LNCaP clone FGC (cell line): ENCODE results near the gene DCAF11.

ENCODE experiments used
- DNase-seq: peaks from one replicate; pipeline ENCODE4 v3.0.0-alpha.2; 2011; ENCODE audit warnings: low read depth
- H3K4me3 ChIP-seq: 2 replicates; pipeline ENCODE4 v1.5.1; 2011; ENCODE audit warnings: mild to moderate bottlenecking, low read depth, low read length, control low read depth
- TF ChIP-seq, protein P1 (sequence below): IDR thresholded peaks from 2 replicates; pipeline ENCODE4 v1.5.1; 2012; ENCODE audit warnings: mild to moderate bottlenecking; ENCODE audit not compliant: control insufficient read depth, insufficient read depth; ENCODE audit errors: extremely low read depth

The DCAF11 gene

DNA sequence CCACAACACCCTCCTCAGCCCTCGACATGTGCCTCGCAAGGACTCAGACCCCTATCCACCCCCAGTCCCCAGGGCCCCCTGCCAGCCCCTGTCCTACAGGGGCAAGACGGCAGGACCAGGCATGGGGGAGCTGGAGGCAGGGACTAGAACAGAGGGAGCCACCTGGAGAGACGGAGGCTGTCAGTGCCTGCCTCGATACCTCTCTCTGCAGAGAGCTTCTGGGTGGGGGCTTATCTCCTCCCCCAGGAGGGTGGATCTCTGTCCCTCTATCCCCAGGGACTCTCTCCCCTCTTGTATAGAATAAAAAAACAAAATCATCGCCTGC, 45.2 kb upstream of the DCAF11 start:
- TF ChIP-seq, protein P1, sequence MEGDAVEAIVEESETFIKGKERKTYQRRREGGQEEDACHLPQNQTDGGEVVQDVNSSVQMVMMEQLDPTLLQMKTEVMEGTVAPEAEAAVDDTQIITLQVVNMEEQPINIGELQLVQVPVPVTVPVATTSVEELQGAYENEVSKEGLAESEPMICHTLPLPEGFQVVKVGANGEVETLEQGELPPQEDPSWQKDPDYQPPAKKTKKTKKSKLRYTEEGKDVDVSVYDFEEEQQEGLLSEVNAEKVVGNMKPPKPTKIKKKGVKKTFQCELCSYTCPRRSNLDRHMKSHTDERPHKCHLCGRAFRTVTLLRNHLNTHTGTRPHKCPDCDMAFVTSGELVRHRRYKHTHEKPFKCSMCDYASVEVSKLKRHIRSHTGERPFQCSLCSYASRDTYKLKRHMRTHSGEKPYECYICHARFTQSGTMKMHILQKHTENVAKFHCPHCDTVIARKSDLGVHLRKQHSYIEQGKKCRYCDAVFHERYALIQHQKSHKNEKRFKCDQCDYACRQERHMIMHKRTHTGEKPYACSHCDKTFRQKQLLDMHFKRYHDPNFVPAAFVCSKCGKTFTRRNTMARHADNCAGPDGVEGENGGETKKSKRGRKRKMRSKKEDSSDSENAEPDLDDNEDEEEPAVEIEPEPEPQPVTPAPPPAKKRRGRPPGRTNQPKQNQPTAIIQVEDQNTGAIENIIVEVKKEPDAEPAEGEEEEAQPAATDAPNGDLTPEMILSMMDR = no peak
- H3K4me3 ChIP-seq = no peak overlapping the region
- DNase-seq = no peak

- TF ChIP-seq, protein P1 = no peak
- no peak for DNase-seq
- no peak overlapping the region for H3K4me3 ChIP-seq
These were observed 44.1 kb upstream of the DCAF11 start for GRCh38 chr14:24070285-24071143.

- no peak for DNase-seq
- TF ChIP-seq, protein P1 = no peak
- no peak within 1 kb of the TSS for H3K4me3 ChIP-seq
These were observed 43.4 kb upstream of the DCAF11 start, which contains the start of gene CPNE6 for GRCh38 chr14:24071144-24071697. Gene CPNE6, plus strand, starts transcription at chr14:24071562. Its CDS starts 1,375 bp downstream, at chr14:24072937.

DNA sequence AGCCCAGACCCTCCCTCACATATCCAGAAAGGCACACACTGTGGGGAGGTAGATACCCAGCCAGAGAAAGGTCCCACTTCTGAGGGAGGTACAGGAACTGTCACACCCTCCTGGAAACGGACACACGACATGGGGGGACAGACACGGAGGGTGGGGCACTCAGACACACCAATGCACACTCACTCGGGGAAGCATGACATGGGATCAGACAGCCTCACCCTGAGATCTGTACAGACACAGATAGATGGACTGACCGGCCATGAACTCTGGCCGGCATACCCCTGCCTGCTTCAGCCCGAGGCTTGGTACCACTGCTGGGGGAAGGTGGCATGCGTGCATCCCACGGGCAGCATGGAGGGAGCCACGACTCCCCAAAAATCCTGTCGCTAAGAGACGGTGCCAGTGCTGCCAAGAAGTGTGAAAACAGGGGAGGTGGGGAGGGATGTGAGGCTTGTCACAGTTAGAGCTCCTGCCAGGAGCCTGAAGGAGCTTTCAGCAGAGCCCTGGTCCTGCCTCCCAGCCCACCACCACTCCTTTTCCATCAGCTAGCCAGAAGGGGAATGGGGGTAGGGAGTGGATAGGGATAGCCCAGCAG, 42.6 kb upstream of the DCAF11 start:
- TF ChIP-seq, protein P1 = no peak
- no peak for DNase-seq
- H3K4me3 ChIP-seq = no peak overlapping the region

DNA sequence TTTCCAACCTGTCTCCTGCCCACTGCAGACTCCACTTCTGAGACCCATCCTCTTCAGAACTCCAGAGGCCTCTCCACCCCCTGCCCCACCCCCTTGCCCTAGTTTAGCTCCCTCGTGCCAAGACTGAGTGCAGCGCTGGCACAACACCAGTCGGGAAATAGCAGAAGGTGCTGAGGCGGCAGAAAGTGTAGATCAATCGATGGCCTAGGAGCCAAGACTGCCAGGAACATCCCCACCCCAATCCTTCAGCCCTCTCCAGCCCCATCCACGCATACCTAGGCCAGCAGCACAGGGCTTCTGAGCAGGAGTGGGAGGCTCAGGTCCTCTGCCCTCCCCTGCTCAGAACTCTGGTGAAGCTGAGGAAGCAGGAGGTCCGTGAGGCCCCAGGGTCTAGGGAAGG, 42.1 kb upstream of the DCAF11 start:
- no peak for DNase-seq
- TF ChIP-seq, protein P1 = no peak
- H3K4me3 ChIP-seq = no peak overlapping the region

- no peak overlapping the region for H3K4me3 ChIP-seq
- DNase-seq = no peak
- TF ChIP-seq, protein P1 = no peak
These were observed 41.4 kb upstream of the DCAF11 start for GRCh38 chr14:24072881-24073877.
